RCC 7860 (cell line): ENCODE measurements around the gene C12orf43.
"Not testable (repeated sequence)": the region's sequence is repeated elsewhere in the genome, so short reads cannot be mapped to it uniquely, and the experiment has no call there.

ENCODE experiments used
- DNase-seq: peaks from one replicate; pipeline ENCODE4 v3.0.0-alpha.2; 2015; ENCODE audit warnings: low spot score
- FAIRE-seq: peaks from 2 replicates; lab custom pipeline; 2012; peaks lifted over from hg19 to GRCh38; lab: Jason Lieb, UNC

Gene C12orf43

GRCh38 chr12:121015825-121016766, at the start of gene C12orf43:
Gene C12orf43, minus strand, starts transcription at chr12:121016487. Its CDS starts 13 bp downstream, at chr12:121016474.
- DNase-seq, result peak; percentile 71
- FAIRE-seq, result peak; percentile 22

- DNase-seq (no peak), FAIRE-seq (no peak)
Measured at GRCh38 chr12:121065345-121065744, 49.1 kb upstream of the C12orf43 start.

DNA sequence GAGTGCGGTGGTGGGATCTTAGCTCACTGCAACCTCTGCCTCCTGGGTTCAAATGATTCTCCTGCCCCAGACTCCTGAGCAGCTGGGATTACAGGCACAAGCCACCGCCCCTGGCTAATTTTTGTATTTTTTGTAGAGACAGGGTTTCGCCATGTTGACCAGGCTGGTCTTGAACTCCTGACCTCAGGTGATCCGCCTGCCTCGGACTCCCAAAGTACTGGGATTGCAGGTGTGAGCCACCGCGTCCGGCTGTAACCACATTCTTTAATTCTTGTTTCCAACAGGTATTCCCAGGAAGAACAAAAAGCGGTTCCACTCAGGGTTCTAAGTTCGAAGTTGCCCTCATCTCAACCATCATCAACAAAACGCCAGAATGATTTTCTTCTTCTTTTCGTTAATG, 48.3 kb upstream of the C12orf43 start:
- not testable (repeated sequence) for FAIRE-seq, DNase-seq

DNA sequence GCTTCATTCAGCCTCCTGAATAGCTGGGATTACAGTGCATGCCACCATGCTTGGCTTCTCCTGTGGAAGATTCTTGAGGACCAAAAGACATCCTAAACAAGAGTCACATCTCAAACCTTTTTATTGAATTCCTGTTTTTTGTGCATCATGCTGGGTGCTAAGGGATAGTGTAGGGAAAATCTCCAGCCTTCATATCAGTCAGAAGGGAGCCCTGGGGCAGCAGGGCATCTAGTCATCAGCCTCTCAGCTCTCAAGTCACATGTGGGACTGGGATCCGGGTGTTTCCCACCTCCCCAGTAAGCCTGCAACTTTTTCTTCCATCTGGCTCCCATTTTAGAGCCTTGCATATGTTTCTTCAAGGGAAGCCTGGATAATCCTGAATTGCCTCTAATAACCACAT, 47.8 kb upstream of the C12orf43 start:
- DNase-seq (no peak), FAIRE-seq (no peak)

DNA sequence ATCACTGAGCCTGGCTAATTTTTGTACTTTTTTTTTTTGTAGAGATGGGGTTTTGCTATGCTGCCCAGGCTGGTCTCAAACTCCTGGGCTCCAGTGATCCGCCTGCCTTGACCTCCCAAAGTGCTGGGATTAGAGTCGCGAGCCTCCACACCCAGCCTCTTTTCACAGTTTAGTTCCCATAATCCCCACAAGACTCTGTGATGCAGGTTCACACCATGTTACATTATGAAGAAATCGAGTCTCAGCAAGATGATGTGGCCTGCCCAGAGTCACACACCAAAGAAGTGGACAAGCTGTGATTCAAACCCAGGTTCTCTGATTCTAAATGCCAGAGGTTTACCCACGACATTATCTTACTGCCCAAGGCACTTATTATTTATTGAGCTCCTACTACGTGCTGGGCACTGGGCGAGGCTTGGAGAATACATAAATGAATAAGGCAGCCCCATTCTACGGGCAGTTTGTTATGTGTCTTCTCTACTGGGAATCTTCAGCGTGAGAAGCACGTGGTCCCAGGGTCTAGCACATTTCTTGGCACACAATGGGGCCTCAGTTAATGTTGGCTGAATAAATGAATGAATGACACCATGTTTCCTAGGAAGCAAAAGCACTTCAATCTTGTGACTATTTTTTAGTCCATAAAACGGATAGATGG, 46.2 kb upstream of the C12orf43 start:
- FAIRE-seq, result no peak
- no peak for DNase-seq

DNA sequence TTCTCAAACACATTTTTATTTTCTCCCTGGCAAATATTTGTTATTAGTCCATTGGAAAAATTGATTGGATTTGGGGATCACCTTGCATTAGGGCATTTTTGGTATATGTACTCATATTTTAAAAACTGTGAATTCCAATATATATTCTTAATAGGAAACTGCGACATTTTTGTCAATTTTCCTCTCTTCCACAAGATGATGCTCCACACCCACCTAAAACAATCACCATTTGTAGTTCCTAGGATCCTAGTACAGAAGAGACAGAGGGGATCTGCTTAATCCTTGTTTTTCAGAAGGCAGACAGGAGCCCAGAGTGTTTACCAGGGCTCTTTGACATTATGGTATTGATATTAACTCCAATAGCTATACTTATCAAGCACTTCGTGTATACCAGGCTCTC, 45.5 kb upstream of the C12orf43 start:
- DNase-seq (no peak), FAIRE-seq (no peak)

GRCh38 chr12:121060149-121061001, 44.1 kb upstream of the C12orf43 start:
- FAIRE-seq (no peak), DNase-seq (no peak)

GRCh38 chr12:121059031-121059898, 43.0 kb upstream of the C12orf43 start:
- FAIRE-seq (no peak), DNase-seq (no peak)

GRCh38 chr12:121057794-121058193, 41.5 kb upstream of the C12orf43 start:
- no peak for FAIRE-seq
- no peak for DNase-seq

GRCh38 chr12:121053706-121054105, 37.4 kb upstream of the C12orf43 start:
- no peak for DNase-seq
- no peak for FAIRE-seq

DNA sequence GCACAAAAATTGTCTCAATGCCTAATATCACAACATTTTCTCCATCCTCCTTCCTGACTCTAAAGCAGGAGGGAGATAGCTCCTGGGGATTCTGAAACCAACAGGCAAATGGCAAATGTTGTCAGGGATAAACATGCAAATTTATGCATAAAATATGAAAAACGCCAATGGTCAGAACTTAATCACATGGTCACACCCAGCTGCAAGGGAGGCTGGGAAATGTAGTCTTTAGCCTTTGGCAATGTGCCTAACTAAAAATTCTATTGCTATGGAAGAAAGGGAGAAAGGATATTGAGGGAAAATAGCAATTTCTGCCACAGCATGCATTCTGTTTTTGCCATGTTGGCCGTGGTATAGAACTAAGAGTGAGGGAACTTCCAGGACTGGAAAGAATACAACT, 34.4 kb upstream of the C12orf43 start:
- DNase-seq (no peak), FAIRE-seq (no peak)

GRCh38 chr12:121048442-121048841, 32.2 kb upstream of the C12orf43 start:
- DNase-seq (no peak), FAIRE-seq (no peak)

GRCh38 chr12:121047400-121047799, 31.1 kb upstream of the C12orf43 start:
- not testable (repeated sequence) for DNase-seq, FAIRE-seq

GRCh38 chr12:121043067-121043466, 26.8 kb upstream of the C12orf43 start:
- DNase-seq (no peak), FAIRE-seq (no peak)

GRCh38 chr12:121038861-121039668, 22.8 kb upstream of the C12orf43 start, which contains the start of gene OASL:
Gene OASL, minus strand, starts transcription at chr12:121039246. Its CDS starts 275 bp downstream, at chr12:121038971.
- FAIRE-seq (no peak), DNase-seq (no peak)

DNA sequence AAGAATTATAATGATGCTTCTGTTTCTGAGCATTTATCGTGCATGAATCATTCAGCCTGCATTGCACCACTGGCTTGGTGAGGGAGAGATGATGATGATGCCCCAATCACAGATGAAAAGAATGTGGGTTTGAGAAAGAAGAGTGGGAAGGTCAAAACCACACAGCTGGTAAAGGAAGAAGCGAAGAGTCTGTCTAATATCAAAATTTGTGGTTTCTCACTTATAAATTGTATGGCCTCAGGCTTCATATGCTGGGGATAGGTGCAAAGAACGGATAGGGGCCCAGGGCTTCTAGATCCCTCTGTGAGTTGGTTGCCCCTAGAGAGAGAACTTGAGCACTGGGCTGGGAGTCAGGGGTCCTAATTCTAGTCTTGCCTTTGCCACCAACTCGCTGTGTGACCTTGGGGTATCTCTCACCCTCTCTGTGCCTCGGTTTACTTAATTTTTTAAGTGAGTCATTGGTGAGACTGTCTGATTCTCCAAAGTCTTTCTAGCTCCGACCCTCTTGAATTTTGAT, 20.6 kb upstream of the C12orf43 start:
- peak; percentile 78 for FAIRE-seq
- DNase-seq, result peak; percentile 54

- no peak for FAIRE-seq
- DNase-seq, result no peak
Measured at GRCh38 chr12:121034616-121035305, 18.5 kb upstream of the C12orf43 start.

- peak; percentile 92 for FAIRE-seq
- peak; percentile 92 for DNase-seq
Measured at GRCh38 chr12:121033625-121034349, 17.5 kb upstream of the C12orf43 start.
